SKM-1 (cell line): ENCODE measurements around the gene SLC20A1.

Source experiments
- DNase-seq: peaks from one replicate; lab custom pipeline; 2025; ENCODE audit not compliant: unreplicated experiment; lab: John Stamatoyannopoulos, UW

Gene SLC20A1

GRCh38 chr2:112674229-112674628, 28.5 kb downstream of the SLC20A1 start:
- DNase-seq = peak; percentile 93

GRCh38 chr2:112679484-112679883, 33.7 kb downstream of the SLC20A1 start:
- DNase-seq = no peak

GRCh38 chr2:112680666-112681101, 34.9 kb downstream of the SLC20A1 start:
- no peak for DNase-seq

DNA sequence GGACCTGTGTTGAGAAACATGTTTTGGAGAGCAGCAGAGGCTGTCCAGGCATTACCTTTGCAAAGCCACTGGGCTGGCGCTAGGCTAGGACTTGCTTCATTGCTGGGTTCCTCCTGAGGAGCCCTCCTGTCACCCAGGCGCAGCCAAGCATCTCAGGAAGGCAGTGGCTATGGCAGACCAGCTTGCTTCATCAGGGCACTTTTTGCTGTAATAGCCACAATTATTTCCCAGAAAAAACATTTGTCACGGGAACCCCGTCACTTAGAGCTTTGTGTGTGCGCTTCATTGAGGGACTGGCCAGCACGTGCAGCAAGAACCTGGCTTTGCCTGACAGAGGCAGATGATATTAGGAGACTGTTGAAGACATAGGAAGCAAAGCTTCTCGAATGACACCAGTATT, 36.4 kb downstream of the SLC20A1 start:
- peak; percentile 80 for DNase-seq

GRCh38 chr2:112683550-112684414, 38.0 kb downstream of the SLC20A1 start:
- no peak for DNase-seq

DNA sequence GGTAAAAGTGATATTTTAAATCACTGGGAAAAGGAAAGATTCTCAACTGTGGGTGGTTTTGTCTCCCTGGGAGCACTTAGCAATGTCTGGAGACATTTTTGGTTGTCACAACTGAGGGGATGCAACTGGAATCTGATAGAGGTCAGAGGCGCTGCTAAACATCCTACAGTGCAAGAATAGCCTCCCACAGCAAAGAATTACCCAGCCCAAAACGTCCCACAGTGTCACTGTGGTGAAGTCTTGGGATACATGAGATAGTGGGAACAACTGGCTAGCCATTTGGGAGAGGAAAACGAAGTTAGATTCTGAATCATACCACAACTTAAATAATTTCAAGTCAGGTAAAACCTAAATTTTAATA, 38.7 kb downstream of the SLC20A1 start:
- DNase-seq = no peak

DNA sequence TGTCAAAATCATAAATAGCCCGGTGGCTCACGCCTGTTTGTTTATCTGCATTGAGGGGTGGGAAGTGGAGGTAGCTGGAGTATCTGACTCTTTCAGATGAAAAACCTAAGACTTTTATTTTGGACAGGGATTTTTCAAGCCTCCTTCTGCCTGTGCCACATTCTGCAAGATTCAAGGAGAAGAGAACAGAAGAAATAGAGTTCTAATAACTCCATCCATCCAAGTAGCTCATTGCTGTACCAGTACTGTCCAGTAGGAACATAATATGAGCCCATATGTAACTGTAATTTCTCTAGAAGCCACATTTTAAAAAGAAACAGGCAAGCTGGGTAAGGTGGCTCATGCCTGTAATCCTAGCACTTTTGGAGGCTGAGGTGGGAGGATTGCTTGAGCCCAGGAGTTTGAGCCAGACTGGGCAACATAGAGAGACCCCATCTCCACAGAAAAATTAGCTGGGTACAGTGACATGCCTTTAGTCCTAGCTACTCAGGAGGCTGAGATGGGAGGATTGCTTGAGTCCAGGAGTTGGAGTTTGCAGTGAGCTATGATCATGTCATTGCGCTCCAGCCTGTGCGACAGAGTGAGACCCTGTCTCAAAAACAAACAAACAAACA, 39.6 kb downstream of the SLC20A1 start:
- DNase-seq = no peak

DNA sequence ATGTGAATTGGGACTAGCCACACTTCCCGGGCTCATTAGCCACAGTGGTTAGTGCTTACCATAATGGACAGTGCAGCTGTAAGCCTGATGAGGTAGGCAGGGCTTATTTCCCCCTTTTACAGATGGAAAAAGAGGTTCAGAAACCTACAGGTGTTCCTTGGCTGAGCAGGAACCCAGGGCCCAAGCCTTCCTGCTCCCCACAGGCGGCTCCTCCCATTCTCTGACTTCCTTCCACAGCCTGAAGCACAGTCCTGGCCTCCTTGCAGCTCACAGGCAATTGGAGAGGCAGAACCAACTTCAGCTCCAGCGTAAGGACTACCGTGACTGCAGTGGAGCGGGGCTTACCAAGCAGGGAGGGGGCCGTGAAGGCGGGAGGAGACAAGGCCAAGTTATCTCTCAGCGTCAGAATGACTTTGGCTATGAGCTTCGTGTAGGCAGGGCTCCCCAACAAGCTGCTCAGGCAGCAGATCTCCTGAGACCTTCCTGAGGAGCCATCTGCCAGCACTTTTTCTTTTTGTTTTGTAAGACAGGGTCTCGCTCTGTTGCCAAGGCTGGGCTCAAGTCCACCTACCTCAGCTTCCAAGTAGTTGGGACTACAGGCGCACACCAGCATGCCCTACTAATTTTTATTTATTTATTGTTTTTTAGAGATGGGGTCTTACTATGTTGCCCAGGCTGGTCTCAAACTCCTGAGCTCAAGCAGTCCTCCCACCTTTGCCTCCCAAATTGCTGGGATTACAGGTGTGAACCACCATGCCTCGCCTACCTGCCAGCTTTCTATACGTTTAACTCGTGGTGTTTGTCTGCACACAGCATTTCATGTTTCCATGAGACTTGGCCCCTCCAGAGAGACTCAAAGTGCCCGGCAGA, 40.8 kb downstream of the SLC20A1 start:
- no peak for DNase-seq

- no peak for DNase-seq
Observed at GRCh38 chr2:112687522-112687921, 41.8 kb downstream of the SLC20A1 start.

DNA sequence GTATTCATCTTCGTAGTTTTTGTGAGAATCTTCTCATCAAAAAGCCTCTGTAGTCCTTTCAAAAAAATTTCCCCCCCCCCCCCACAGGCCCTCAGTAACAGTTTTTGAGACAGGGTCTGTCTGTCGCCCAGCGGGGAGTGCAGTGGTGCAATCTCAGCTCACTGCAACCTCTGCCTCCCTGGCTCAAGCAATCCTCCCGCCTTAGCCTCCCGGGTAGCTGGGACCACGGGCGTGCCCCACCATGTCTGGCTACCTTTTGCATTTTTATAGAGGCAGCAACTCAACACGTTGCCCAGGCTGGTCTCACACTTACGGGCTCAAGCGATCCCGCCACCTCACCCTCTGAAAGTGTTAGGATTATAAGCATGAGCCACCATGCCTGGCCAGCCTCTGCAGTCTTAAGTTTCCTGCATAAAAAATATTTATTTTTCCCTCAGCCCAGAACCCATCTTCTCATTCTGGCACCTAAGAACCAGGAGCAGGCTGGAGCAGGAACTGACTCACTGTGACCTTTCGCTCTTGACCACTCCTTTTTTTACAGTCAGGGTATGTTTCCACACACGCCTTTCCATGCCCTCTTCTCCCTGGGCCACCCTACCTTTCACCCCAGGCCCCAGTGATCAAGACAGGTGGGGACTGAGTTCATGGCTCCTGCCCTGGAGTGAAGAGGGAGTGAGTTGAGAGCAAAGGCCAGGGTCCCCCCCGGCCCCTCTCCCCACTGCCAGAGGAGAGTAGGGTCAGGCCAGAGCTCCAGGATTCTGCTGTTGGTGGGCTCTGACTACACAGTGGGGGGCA, 42.5 kb downstream of the SLC20A1 start:
- DNase-seq = no peak

DNA sequence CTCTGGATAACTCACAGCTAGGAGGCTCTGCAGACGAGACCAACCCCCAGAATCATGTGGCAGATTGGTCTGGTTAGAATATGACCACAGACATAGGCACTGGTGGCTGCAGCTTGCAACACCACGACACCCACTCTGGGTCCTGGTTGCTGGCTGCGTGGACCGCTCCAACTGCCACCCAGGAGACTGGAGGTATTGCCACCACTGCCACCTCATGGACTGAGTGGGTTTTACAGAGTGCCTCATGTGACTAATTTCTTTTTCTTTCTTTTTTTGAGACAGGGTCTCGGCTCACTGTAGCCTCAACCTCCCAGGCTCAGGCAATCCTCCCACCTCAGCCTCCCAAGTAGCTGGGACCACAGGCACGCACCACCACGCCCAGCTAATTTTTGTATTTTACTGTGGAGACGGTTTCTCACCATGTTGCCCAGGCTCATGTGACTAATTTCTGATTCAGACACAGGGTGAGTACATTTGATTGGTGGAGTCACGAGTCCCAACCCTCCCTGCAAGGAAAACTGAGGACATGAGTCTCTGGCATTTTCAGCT, 45.2 kb downstream of the SLC20A1 start:
- DNase-seq = peak; percentile 58

GRCh38 chr2:112691881-112692281, 46.1 kb downstream of the SLC20A1 start:
- DNase-seq = no peak

- peak; percentile 93 for DNase-seq
Observed at GRCh38 chr2:112692495-112692911, 46.8 kb downstream of the SLC20A1 start.

GRCh38 chr2:112692918-112693317, 47.2 kb downstream of the SLC20A1 start:
- DNase-seq = no peak

DNA sequence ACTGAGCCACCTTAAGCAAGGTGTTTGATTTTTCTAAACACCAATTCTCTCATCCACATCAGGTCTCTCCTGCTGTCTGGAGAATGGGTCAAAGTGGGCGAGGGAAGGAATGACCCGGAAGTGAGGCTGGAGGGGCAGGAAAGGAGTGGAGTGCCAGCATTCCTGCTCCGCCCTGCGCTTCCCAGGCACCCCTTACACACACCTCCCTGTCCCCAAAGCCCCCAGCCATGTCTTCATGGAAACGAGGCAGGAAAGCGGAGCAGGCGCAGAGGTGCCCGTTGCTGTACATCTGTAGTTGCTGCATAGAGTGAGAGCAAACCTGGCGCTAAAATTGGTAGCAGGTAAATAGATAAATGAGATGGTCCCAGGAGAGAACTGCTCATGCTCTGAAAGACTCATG, 47.9 kb downstream of the SLC20A1 start:
- DNase-seq = no peak

DNA sequence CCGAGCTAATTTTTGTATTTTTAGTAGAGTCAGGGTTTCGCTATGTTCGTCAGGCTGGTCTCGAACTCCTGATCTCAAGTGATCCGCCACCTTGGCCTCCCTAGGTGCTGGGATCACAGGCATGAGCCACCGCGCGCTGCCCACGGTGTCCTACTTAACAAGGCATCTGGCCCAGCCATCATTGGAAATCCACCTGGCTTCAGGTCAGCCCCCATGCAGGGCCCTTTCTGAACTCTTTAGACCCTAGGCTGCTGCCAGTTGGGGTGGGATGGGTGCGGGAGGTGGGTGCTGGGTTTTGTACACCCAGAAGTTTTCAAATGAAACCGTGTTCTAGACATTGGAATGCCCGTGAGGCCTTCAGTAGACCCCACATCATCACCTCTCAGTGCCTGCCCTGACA, 48.4 kb downstream of the SLC20A1 start:
- DNase-seq = no peak

DNA sequence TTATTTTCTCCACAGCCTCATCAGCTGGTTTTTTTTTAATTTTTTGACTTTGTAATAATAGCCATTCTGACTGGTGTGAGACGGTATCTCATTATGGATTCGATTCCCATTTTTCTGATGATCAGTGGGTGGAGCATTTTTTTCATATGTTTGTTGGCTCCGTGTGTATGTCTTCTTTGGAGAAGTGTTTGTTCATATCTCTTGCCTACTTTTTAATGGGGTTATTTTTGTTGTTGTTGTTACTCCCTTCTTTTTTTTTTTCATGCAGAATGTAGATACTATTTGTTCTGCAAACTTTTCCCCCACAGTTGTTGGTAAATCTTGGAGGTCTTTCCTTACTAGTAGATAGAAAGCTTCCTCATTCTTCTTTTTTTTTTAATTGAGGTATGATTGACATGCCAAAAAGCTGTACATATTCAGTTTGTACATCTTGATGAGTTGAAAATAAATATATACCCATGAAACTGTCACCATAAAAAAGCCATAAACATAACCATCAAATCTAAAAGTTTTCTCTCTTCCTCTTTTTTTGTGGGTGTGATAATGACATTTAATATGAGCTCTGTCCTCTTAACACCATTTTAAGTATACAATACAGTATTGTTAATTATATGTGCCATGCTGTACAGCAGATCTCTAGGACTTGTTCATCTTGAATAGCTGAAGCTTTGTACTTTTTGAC, 53.2 kb downstream of the SLC20A1 start:
- DNase-seq = no peak

DNA sequence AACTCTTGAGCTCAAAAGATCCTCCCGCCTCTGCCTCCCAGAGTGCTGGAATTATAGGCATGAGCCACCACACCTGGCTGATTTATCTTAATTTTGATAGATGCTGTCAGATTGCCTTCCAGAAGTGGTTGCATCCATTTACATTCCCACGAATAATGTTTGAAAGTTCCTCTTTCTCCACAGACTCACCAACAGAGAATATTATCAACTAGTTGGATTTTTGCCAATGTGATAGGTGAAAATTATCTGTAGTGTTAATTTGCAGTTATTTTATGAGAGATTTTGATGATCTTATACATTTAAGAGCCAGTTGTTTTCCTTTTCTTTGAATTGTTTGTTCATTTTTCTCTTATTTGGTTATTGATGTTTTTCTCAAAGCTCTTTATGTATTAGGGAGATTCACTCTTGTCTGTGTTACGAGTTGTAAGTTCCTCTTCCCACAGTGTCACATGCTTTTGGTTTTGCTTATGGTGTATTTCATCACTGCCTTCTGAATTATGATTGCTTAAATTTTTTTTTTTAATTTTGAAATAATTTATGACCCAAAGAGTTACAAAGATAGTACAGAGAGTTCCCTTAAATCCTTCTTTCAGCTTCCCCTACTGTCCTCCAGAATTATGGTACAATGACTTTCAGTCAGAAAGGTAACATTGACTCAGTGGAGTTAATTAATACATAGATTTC, 54.4 kb downstream of the SLC20A1 start:
- DNase-seq = peak; percentile 73

DNA sequence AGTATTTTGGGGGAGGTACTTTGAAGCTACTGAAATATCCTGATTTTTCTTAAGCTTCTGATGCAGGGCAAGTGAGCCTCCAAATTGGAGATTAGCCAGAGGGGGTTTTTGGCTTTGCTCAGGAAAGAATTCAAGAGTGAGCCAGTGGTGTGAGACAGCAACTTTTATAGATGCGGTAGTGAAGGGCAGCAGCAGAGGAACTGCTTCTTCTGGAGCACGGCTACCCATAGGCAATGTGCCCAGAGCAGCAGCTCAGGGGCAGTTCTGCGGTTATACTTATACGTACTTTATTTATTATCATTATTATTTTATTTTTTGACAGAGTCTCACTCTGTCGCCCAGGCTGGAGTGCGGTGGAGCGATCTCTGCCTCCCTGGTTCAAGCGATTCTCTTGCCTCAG, 55.3 kb downstream of the SLC20A1 start:
- no peak for DNase-seq
